ENCODE measurements around the gene CMTM3.
"Not testable (repeated sequence)": the region's sequence is repeated elsewhere in the genome, so short reads cannot be mapped to it uniquely, and the experiment has no call there.

The CMTM3 gene

DNA sequence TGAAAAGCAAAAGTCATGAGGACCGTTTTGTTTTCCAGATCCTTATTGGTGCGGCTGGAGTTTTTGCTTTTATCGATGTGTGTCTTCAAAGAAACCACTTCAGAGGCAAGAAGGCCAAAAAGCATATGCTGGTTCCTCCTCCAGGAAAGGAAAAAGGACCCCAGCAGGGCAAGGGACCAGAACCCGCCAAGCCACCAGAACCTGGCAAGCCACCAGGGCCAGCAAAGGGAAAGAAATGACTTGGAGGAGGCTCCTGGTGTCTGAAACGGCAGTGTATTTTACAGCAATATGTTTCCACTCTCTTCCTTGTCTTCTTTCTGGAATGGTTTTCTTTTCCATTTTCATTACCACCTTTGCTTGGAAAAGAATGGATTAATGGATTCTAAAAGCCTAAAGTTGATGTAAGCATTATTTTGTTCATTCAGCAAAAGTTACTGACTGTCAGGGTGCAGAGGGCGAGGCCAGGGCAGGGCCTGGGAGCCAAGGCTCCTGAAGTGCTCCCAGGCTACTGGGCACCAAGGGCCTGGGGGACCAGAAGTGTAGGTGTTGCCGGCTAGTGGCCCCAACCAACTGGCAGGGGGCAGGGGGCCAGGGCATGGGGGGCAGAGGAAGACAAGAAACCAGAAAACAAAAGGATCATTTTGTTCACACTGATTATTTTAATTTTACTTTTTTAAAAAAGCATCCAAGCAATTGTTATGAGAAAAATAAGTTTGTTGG is 16.5 kb upstream of the CMTM3 start:
- Histone ChIP-seq H3K4me1 (ENCODE audit: insufficient read depth, low read length) (no peaks in the 10 kb centered on the region), H3K27ac (ENCODE audit: low read depth, low read length) (no peak overlapping the region), H3K36me3 (ENCODE audit: insufficient read depth, low read length) (no peaks in the 10 kb centered on the region), H3K27me3 (ENCODE audit: control insufficient read depth in 1 of 2, insufficient read depth in 2 of 2, low read length in 2 of 2) (no peaks in the 10 kb centered on the region), H3K4me3 (ENCODE audit: low read depth in 1 of 2, low read length in 2 of 2) (no peak overlapping the region), H3K9me3 (ENCODE audit: low read length) (no peaks in the 10 kb centered on the region), H3K9ac (ENCODE audit: low read length) (no peak overlapping the region)

DNA sequence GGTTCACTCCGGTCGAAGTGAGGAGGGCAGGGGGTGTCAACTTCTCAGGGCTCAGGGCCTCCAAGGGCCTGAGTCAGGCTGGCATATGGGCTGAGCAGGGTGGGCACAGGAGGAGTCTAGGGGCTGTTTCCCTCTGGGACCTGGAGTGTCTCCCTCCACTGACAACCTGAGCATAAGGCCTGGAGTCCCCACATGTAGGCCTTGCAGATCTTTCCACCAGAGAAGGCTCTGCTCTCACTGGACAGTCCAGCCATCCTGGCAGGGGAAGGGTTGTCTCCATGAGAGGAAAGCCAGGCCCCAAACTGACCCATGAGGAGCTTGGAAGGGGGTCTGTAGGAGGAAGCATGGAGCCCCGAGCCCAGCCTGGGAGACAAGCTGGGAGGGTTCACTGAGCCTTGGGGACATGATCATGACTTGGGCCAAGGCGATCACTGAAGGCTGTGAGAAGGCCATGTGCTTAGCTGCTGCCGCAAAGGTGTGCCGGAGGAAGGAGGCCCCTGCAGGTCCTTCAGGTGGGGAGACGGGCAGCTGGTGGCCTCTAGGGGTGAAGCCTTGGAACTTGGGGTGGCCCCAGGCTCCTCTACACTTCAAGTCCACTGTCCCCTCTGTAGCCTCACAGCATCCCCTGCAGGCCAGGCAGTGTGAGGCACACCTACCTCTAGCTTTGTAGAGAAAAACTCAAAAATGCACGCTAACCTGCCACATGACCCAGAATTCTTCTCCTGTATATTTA is 15.4 kb upstream of the CMTM3 start:
- Histone ChIP-seq H3K36me3 (ENCODE audit: insufficient read depth, low read length) (no peaks in the 10 kb centered on the region), H3K27me3 (ENCODE audit: control insufficient read depth in 1 of 2, insufficient read depth in 2 of 2, low read length in 2 of 2) (no peaks in the 10 kb centered on the region), H3K27ac (ENCODE audit: low read depth, low read length) (no peak overlapping the region), H3K9ac (ENCODE audit: low read length) (no peak overlapping the region), H3K4me3 (ENCODE audit: low read depth in 1 of 2, low read length in 2 of 2) (no peak overlapping the region), H3K4me1 (ENCODE audit: insufficient read depth, low read length) (no peaks in the 10 kb centered on the region), H3K9me3 (ENCODE audit: low read length) (no peaks in the 10 kb centered on the region)

DNA sequence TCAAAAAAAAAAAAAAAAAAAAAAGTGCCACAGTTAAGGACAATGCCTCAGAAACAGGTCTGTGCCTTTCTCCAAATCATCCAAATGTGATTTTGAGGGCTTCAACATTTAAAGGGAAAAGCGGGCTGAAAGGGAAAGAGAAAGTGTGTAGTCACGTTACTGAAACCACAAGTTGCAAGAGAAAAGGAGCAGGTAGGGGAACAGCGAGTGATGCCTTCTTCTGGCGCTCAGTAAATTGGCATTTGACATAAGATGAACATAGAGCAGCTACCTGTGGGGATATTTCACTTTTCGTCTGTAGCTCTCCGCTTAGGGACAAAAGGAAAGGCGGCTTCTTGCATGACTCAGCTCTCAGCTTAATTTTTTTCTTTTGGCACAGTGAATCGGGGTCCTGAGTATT is 14.2 kb upstream of the CMTM3 start:
- Histone ChIP-seq H3K9me3 (ENCODE audit: low read length) (no peaks in the 10 kb centered on the region), H3K4me1 (ENCODE audit: insufficient read depth, low read length) (no peaks in the 10 kb centered on the region), H3K4me3 (ENCODE audit: low read depth in 1 of 2, low read length in 2 of 2) (no peak overlapping the region), H3K36me3 (ENCODE audit: insufficient read depth, low read length) (no peaks in the 10 kb centered on the region), H3K27ac (ENCODE audit: low read depth, low read length) (no peak overlapping the region), H3K9ac (ENCODE audit: low read length) (no peak overlapping the region), H3K27me3 (ENCODE audit: control insufficient read depth in 1 of 2, insufficient read depth in 2 of 2, low read length in 2 of 2) (no peaks in the 10 kb centered on the region)

DNA sequence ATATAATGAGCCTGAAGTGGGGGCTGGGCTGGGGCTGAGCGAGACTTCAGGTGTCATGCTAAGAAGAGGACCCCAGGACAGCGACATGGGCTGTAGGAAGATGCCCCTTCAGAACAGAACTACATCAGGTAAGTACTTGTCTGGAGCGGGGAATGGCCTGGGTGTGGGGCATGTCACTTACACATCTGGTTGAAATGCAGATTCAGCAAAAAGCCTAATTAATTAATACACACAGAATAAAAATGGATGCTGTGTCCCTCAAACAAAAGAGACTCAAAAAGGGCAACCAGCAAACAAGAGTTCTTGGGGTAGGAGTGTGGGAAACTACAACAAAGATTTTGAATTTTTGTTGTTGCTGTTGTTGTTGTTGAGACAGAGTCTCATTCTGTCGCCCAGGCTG is 13.5 kb upstream of the CMTM3 start:
- Histone ChIP-seq H3K27me3 (ENCODE audit: control insufficient read depth in 1 of 2, insufficient read depth in 2 of 2, low read length in 2 of 2) (no peaks in the 10 kb centered on the region), H3K9me3 (ENCODE audit: low read length) (no peaks in the 10 kb centered on the region), H3K36me3 (ENCODE audit: insufficient read depth, low read length) (no peaks in the 10 kb centered on the region), H3K4me1 (ENCODE audit: insufficient read depth, low read length) (no peaks in the 10 kb centered on the region), H3K4me3 (ENCODE audit: low read depth in 1 of 2, low read length in 2 of 2) (no peak overlapping the region), H3K9ac (ENCODE audit: low read length) (no peak overlapping the region), H3K27ac (ENCODE audit: low read depth, low read length) (no peak overlapping the region)

DNA sequence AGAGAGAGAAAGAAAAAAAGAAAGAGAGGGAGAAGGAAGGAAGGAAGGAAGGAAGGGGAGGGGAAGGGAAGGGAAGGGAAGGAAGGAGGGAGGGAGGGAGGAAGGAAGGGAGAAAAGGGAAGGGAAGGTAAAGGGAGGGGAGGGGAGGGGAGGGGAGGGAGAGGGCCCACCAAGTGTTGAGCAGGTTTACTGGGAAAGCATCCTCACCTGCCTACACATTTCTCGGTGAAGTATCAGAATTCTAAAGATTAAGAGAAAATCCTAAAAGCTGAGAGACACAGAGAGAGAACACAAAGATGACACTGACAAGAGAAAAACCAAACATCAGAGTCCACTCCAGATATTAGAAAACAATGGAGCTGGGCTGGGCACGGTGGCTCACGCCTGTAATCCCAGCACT is 12.3 kb upstream of the CMTM3 start:
- Histone ChIP-seq H3K27me3 (ENCODE audit: control insufficient read depth in 1 of 2, insufficient read depth in 2 of 2, low read length in 2 of 2) (no peaks in the 10 kb centered on the region), H3K4me1 (ENCODE audit: insufficient read depth, low read length) (no peaks in the 10 kb centered on the region), H3K36me3 (ENCODE audit: insufficient read depth, low read length) (no peaks in the 10 kb centered on the region), H3K27ac (ENCODE audit: low read depth, low read length) (no peak overlapping the region), H3K9me3 (ENCODE audit: low read length) (no peaks in the 10 kb centered on the region), H3K4me3 (ENCODE audit: low read depth in 1 of 2, low read length in 2 of 2) (no peak overlapping the region), H3K9ac (ENCODE audit: low read length) (no peak overlapping the region)

DNA sequence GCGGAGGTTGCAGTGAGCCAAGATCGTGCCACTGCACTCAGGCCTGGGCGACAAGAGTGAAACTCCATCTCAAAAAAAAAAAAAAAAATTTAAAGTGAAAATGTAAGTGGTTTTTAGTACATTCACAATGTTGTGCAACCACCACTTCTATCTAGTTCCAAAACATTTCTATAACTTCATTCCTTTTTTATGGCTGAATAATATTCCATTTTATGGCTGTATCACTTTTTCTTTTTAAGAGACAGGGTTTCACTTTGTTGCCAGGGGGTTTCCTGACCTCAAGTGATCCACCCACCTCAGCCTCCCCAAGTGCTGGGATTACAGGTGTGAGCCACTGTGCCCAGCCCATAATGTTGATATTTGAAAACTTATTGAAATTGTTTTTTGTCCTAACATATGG is 11.7 kb upstream of the CMTM3 start:
- Histone ChIP-seq H3K9me3 (ENCODE audit: low read length) (no peaks in the 10 kb centered on the region), H3K27me3 (ENCODE audit: control insufficient read depth in 1 of 2, insufficient read depth in 2 of 2, low read length in 2 of 2) (no peaks in the 10 kb centered on the region), H3K9ac (ENCODE audit: low read length) (no peak overlapping the region), H3K36me3 (ENCODE audit: insufficient read depth, low read length) (no peaks in the 10 kb centered on the region), H3K4me1 (ENCODE audit: insufficient read depth, low read length) (no peaks in the 10 kb centered on the region), H3K4me3 (ENCODE audit: low read depth in 1 of 2, low read length in 2 of 2) (no peak overlapping the region), H3K27ac (ENCODE audit: low read depth, low read length) (no peak overlapping the region)

DNA sequence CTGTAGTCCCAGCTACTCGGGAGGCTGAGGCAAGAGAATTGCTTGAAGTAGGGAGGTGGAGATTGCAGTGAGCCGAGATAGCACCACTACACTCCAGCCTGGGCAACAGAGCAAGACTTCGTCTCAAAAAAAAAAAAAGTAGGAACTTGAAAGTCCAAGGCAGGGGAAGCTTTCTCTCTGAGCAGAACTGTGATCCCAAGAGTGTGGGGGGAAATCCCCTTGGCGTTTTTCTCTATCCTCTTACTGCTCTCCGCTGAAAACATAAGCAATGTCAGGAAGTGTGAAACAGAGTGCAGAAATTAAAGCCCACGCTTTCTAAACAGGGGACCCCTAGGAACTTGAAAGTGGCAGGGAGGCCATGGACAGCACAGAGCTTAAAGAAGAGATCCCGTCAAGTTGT is 9.8 kb upstream of the CMTM3 start:
- Histone ChIP-seq H3K4me1 (ENCODE audit: insufficient read depth, low read length) (no peaks in the 10 kb centered on the region), H3K27me3 (ENCODE audit: control insufficient read depth in 1 of 2, insufficient read depth in 2 of 2, low read length in 2 of 2) (no peaks in the 10 kb centered on the region), H3K36me3 (ENCODE audit: insufficient read depth, low read length) (no peaks in the 10 kb centered on the region), H3K9ac (ENCODE audit: low read length) (no peak overlapping the region), H3K4me3 (ENCODE audit: low read depth in 1 of 2, low read length in 2 of 2) (no peak overlapping the region), H3K9me3 (ENCODE audit: low read length) (no peaks in the 10 kb centered on the region), H3K27ac (ENCODE audit: low read depth, low read length) (no peak overlapping the region)

DNA sequence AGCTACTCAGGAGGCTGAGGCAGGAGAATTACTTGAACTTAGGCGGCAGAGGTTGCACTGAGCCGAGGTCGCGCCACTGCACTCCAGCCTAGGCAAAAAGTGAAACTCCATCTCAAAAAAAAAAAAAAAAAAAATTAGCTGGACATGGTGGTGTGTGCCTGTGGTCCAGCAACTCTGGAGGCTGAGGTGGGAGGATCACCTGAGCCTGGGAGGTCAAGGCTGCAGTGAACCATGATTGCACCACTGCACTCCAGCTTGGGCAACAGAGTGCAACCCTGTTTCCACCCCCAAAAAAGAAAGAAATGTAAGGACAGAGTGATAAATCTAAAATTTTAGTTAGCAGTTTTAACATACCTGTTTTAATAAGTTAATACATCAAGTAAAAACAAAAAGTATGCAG is 7.9 kb upstream of the CMTM3 start:
- H3K27me3 ChIP-seq (ENCODE audit: control insufficient read depth in 1 of 2, insufficient read depth in 2 of 2, low read length in 2 of 2); H3K9ac ChIP-seq (ENCODE audit: low read length); H3K4me1 ChIP-seq (ENCODE audit: insufficient read depth, low read length); H3K9me3 ChIP-seq (ENCODE audit: low read length); H3K4me3 ChIP-seq (ENCODE audit: low read depth in 1 of 2, low read length in 2 of 2); H3K27ac ChIP-seq (ENCODE audit: low read depth, low read length); H3K36me3 ChIP-seq (ENCODE audit: insufficient read depth, low read length): not testable (repeated sequence)

DNA sequence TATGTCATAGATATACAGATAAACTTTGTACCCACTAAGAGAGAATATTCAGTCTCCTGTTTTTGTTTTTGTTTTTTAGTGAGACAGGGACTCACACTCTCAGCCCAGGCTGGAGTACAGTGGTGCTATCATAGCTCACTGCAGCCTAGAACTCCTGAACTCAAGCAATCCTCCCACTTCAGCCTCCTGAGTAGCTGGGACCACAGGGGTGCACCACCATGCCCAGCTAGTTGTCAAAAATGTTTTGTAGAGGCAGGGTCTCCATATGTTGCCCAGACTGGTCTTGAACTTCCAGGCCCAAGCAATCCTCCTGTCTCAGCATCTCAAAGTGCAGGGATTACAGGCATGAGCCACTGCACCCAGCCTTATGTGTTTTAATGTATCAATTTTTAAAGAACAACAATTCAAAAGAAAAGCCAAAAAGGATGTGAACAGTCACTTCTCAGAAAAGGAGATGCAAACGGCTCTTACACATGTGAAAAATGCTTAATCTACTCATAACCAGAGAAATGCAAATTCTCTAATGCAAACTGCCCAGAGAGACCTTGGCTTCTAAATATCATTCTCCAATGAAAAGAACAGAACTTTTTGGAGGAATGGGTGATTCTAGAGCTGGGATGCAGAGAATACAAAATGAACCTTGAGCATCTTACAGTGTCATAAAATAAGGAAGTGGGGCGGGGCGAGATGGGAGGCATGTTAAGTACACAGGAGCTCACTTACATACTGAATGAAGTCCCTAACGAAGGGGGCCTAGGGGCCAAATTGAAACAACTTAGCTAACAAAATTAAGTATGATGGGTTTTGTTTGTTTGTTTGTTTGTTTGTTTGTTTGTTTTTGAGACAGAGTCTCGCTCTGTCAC is 7.3 kb upstream of the CMTM3 start:
- no peak overlapping the region for H3K9ac ChIP-seq (ENCODE audit: low read length)
- no peaks in the 10 kb centered on the region for H3K9me3 ChIP-seq (ENCODE audit: low read length)
- H3K36me3 ChIP-seq (ENCODE audit: insufficient read depth, low read length), result no peaks in the 10 kb centered on the region
- H3K4me1 ChIP-seq (ENCODE audit: insufficient read depth, low read length), result no peaks in the 10 kb centered on the region
- H3K27ac ChIP-seq (ENCODE audit: low read depth, low read length), result no peak overlapping the region
- H3K4me3 ChIP-seq (ENCODE audit: low read depth in 1 of 2, low read length in 2 of 2), result no peak overlapping the region
- peaks cover 0 to 4% of the 10 kb centered on the region in 2 donors for H3K27me3 ChIP-seq (ENCODE audit: control insufficient read depth in 1 of 2, insufficient read depth in 2 of 2, low read length in 2 of 2)

DNA sequence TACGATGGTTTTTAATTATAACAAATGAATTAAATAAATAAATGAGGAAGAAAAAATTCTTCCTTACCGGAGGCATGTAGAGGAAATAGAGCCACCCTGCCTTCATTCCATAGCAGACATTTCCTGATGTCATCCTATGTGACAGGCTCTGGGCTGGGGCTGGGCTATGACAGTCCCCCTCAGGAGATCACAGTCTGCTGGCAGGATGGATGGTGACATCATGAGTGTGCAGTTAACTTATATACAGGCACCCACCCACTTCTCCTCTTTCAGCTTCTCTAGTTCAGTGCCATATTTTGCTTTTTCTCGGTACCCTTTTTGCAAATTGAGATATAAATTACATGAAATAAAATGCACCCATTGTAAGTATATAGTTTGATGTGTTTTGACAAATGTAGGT is 6.4 kb upstream of the CMTM3 start:
- Histone ChIP-seq H3K9me3 (ENCODE audit: low read length) (no peaks in the 10 kb centered on the region), H3K9ac (ENCODE audit: low read length) (no peak overlapping the region), H3K36me3 (ENCODE audit: insufficient read depth, low read length) (no peaks in the 10 kb centered on the region), H3K4me3 (ENCODE audit: low read depth in 1 of 2, low read length in 2 of 2) (no peak overlapping the region), H3K27me3 (ENCODE audit: control insufficient read depth in 1 of 2, insufficient read depth in 2 of 2, low read length in 2 of 2) (peaks cover 0 to 4% of the 10 kb centered on the region in 2 donors), H3K4me1 (ENCODE audit: insufficient read depth, low read length) (no peaks in the 10 kb centered on the region), H3K27ac (ENCODE audit: low read depth, low read length) (no peak overlapping the region)

DNA sequence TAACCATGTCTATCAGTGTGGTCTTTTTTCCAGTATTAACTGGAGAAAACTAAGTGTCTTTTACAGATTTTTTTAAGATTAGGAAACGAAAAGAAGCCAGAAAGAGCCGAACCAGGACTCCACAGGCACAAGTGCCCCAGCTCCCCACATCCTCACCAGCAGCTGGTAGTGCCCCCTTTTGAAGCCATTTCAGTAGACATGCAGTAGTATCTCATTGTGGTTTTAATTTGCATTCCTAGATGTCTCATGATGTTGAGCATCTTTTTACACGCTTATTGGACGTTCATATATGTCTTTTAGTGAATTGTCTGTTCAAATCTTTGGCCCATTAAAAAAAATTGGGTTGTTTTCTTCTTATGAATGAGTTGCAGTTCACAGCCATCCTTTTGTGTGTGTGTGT is 4.8 kb upstream of the CMTM3 start:
- Histone ChIP-seq H3K36me3 (ENCODE audit: insufficient read depth, low read length) (no peaks in the 10 kb centered on the region), H3K9ac (ENCODE audit: low read length) (no peak overlapping the region), H3K4me3 (ENCODE audit: low read depth in 1 of 2, low read length in 2 of 2) (no peak overlapping the region), H3K27ac (ENCODE audit: low read depth, low read length) (no peak overlapping the region), H3K4me1 (ENCODE audit: insufficient read depth, low read length) (peaks cover 9% of the 10 kb centered on the region), H3K9me3 (ENCODE audit: low read length) (no peaks in the 10 kb centered on the region), H3K27me3 (ENCODE audit: control insufficient read depth in 1 of 2, insufficient read depth in 2 of 2, low read length in 2 of 2) (peaks cover 0 to 13% of the 10 kb centered on the region in 2 donors)
